H9 (cell line): ENCODE data around the gene TEKT3. TPM values are rescaled to one million over a fixed set of nuclear protein-coding genes. Genes with fewer than 3 reads are reported as not detected.

ENCODE experiments used
- DNase-seq: peaks from one replicate; pipeline ENCODE4 v3.0.0-alpha.2; 2017
- H2AFZ ChIP-seq: one replicate; pipeline ENCODE4 v1.6.1; 2013; ENCODE audit warnings: mild to moderate bottlenecking, low read length, control low read depth, moderate library complexity
- H2AK5ac ChIP-seq: 2 replicates; pipeline ENCODE4 v1.6.1; 2013; ENCODE audit warnings: low read length, control low read depth, mixed read lengths; ENCODE audit not compliant: insufficient read length
- H2BK120ac ChIP-seq: one replicate; pipeline ENCODE4 v1.6.1; 2013; ENCODE audit warnings: low read depth, mild to moderate bottlenecking, low read length, control low read depth, inconsistent platforms; ENCODE audit not compliant: poor library complexity, severe bottlenecking
- H2BK12ac ChIP-seq: 2 replicates; pipeline ENCODE4 v1.6.1; 2013; ENCODE audit warnings: low read length, control low read depth, mixed read lengths, low read depth; ENCODE audit not compliant: insufficient read length
- H2BK15ac ChIP-seq: 2 replicates; pipeline ENCODE4 v1.6.1; 2013; ENCODE audit warnings: low read depth, low read length, control low read depth
- H2BK20ac ChIP-seq: one replicate; pipeline ENCODE4 v1.6.1; 2013; ENCODE audit warnings: low read depth, mild to moderate bottlenecking, low read length, control low read depth, inconsistent platforms; ENCODE audit not compliant: poor library complexity, severe bottlenecking
- H2BK5ac ChIP-seq: 2 replicates; pipeline ENCODE4 v1.6.1; 2013; ENCODE audit warnings: low read length, control low read depth, mixed read lengths; ENCODE audit not compliant: insufficient read length
- H3K14ac ChIP-seq: 2 replicates; pipeline ENCODE4 v1.6.1; 2013; ENCODE audit warnings: low read length, control low read depth; ENCODE audit not compliant: insufficient read depth
- H3K18ac ChIP-seq: 2 replicates; pipeline ENCODE4 v1.6.1; 2013; ENCODE audit warnings: low read depth, mild to moderate bottlenecking, mixed read lengths, low read length, control low read depth; ENCODE audit not compliant: insufficient read length
- H3K23ac ChIP-seq: 2 replicates; pipeline ENCODE4 v1.6.1; 2013; ENCODE audit warnings: low read length, control low read depth, mixed read lengths, low read depth; ENCODE audit not compliant: insufficient read length
- H3K23me2 ChIP-seq: 2 replicates; pipeline ENCODE4 v1.6.1; 2013; ENCODE audit warnings: low read depth, mild to moderate bottlenecking, mixed read lengths, low read length, control low read depth; ENCODE audit not compliant: insufficient read length, poor library complexity, severe bottlenecking
- H3K27ac ChIP-seq: 2 replicates; pipeline ENCODE4 v1.5.1; 2013; ENCODE audit warnings: low read length, control low read depth, mixed read lengths, low read depth; ENCODE audit not compliant: insufficient read length
- H3K27me3 ChIP-seq: 2 replicates; pipeline ENCODE4 v1.6.1; 2013; ENCODE audit warnings: low read length, control low read depth, inconsistent platforms; ENCODE audit not compliant: insufficient read depth
- H3K4ac ChIP-seq: 2 replicates; pipeline ENCODE4 v1.6.1; 2013; ENCODE audit warnings: low read depth, mild to moderate bottlenecking, control low read depth, inconsistent platforms, low read length, moderate library complexity
- H3K4me1 ChIP-seq: 2 replicates; pipeline ENCODE4 v1.6.1; 2013; ENCODE audit warnings: low read length, control low read depth, inconsistent platforms; ENCODE audit not compliant: insufficient read depth
- H3K4me2 ChIP-seq: 2 replicates; pipeline ENCODE4 v1.6.1; 2013; ENCODE audit warnings: low read length, control low read depth, mixed read lengths; ENCODE audit not compliant: insufficient read length, insufficient read depth
- H3K56ac ChIP-seq: 2 replicates; pipeline ENCODE4 v1.6.1; 2013; ENCODE audit warnings: low read depth, mild to moderate bottlenecking, mixed read lengths, low read length, control low read depth; ENCODE audit not compliant: insufficient read length
- H3K79me1 ChIP-seq: 2 replicates; pipeline ENCODE4 v1.6.1; 2013; ENCODE audit warnings: low read depth, mild to moderate bottlenecking, moderate library complexity, low read length, control low read depth, inconsistent platforms; ENCODE audit not compliant: insufficient read depth, poor library complexity, severe bottlenecking
- H3K79me2 ChIP-seq: 2 replicates; pipeline ENCODE4 v1.6.1; 2013; ENCODE audit warnings: low read length, control low read depth, inconsistent platforms; ENCODE audit not compliant: insufficient read depth
- H3K9ac ChIP-seq: 2 replicates; pipeline ENCODE4 v1.6.1; 2013; ENCODE audit warnings: low read length, control low read depth, mixed read lengths; ENCODE audit not compliant: insufficient read length; ENCODE audit errors: extremely low read depth
- H3K9me3 ChIP-seq: one replicate; pipeline ENCODE4 v1.6.1; 2013; ENCODE audit warnings: low read depth, low read length, inconsistent platforms; ENCODE audit not compliant: control insufficient read depth
- H3T11ph ChIP-seq: one replicate; pipeline ENCODE4 v1.6.1; 2013; ENCODE audit warnings: mild to moderate bottlenecking, low read length, control low read depth, inconsistent platforms
- H4K20me1 ChIP-seq: one replicate; pipeline ENCODE4 v1.6.1; 2013; ENCODE audit not compliant: control insufficient read depth, insufficient read length, insufficient read depth
- H4K5ac ChIP-seq: 2 replicates; pipeline ENCODE4 v1.6.1; 2013; ENCODE audit warnings: low read depth, mild to moderate bottlenecking, mixed read lengths, low read length, control low read depth; ENCODE audit not compliant: insufficient read length
- H4K8ac ChIP-seq: replicated peaks from 2 replicates; pipeline ENCODE4 v1.6.1; 2013; ENCODE audit warnings: low read length, control low read depth, mixed read lengths, low read depth; ENCODE audit not compliant: insufficient read length
- H4K91ac ChIP-seq: 2 replicates; pipeline ENCODE4 v1.6.1; 2013; ENCODE audit warnings: low read depth, mild to moderate bottlenecking, moderate library complexity, mixed read lengths, low read length, control low read depth; ENCODE audit not compliant: insufficient read length
- H3K27ac Mint-ChIP-seq, 3 experiments: 2 replicates in 2 of 3; 3 replicates in 1 of 3; pipeline ENCODE4 v1.8.0; 2020 to 2021; ENCODE audit warnings: mixed read lengths in 3 of 3, mild to moderate bottlenecking in 1 of 3, moderate library complexity in 1 of 3
- H3K27me3 Mint-ChIP-seq: 2 replicates; pipeline ENCODE4 v1.8.0; 2021; ENCODE audit warnings: low read depth, mild to moderate bottlenecking, moderate library complexity, mixed read lengths
- H3K36me3 Mint-ChIP-seq, 3 experiments: 2 replicates in 2 of 3; 3 replicates in 1 of 3; pipeline ENCODE4 v1.8.0; 2020 to 2021; ENCODE audit warnings: low read depth in 3 of 3, mixed read lengths in 3 of 3; ENCODE audit not compliant: insufficient read depth in 1 of 3
- H3K4me1 Mint-ChIP-seq, 2 experiments: 2 replicates each; pipeline ENCODE4 v1.8.0; 2020; ENCODE audit warnings: mixed read lengths in 2 of 2
- H3K4me3 Mint-ChIP-seq, 2 experiments: 2 replicates in 1 of 2; 3 replicates in 1 of 2; pipeline ENCODE4 v1.8.0; 2020 to 2021; ENCODE audit warnings: mild to moderate bottlenecking in 2 of 2, mixed read lengths in 2 of 2, moderate library complexity in 1 of 2
- H3K9me3 Mint-ChIP-seq, 2 experiments: 2 replicates in 1 of 2; 3 replicates in 1 of 2; pipeline ENCODE4 v1.8.0; 2020; ENCODE audit warnings: mild to moderate bottlenecking in 2 of 2, mixed read lengths in 2 of 2, moderate library complexity in 1 of 2
- WGBS: extraction: QIAGEN DNeasy Blood & Tissue Kit; methylation state at CpG from one replicate; pipeline ENCODE4 v1.1.7; 2013; ENCODE audit warnings: missing lambda C conversion rate, low lambda C conversion rate, mixed read lengths; ENCODE audit not compliant: insufficient read length; ENCODE audit errors: extremely low coverage; 5-methylcytosine and 5-hydroxymethylcytosine counted together
- total RNA-seq: library from RNA; stranded (reverse); gene quantifications from 2 replicates; pipeline ENCODE4 v1.2.1, GENCODE V29; 2021
- TF ChIP-seq, protein P1 (sequence below): fragments of 200-600 bp; sonication (generic); conservative IDR thresholded peaks from 3 replicates; pipeline ENCODE4 v1.8.0; 2021; ENCODE audit warnings: antibody characterized with exemption, mild to moderate bottlenecking

The TEKT3 gene
- total RNA-seq, 1 experiment from 2014 or later = 0.42 TPM

- H2BK5ac ChIP-seq = no peak within 1 kb of the TSS
- no CpG with 5 or more reads among the region's 6 CpGs for WGBS
- no peak within 1 kb of the TSS for H2BK15ac ChIP-seq
- no peak within 1 kb of the TSS for H3K18ac ChIP-seq
- Mint-ChIP-seq H3K36me3 (no peaks in the 10 kb centered on the region), H3K9me3 (no peaks in the 10 kb centered on the region; a peak in 1 of 5 replicates), H3K27me3 (peaks cover 96% of the 10 kb centered on the region), H3K4me1 (peaks cover 21% of the 10 kb centered on the region in 2 experiments), H3K27ac (no peak within 1 kb of the TSS; a peak in 1 of 7 replicates), H3K4me3 (no peak within 1 kb of the TSS)
- no peak within 1 kb of the TSS for H4K8ac ChIP-seq
- no peak within 1 kb of the TSS for H2AK5ac ChIP-seq
- no peak within 1 kb of the TSS for H2BK120ac ChIP-seq
- TF ChIP-seq, protein P1, sequence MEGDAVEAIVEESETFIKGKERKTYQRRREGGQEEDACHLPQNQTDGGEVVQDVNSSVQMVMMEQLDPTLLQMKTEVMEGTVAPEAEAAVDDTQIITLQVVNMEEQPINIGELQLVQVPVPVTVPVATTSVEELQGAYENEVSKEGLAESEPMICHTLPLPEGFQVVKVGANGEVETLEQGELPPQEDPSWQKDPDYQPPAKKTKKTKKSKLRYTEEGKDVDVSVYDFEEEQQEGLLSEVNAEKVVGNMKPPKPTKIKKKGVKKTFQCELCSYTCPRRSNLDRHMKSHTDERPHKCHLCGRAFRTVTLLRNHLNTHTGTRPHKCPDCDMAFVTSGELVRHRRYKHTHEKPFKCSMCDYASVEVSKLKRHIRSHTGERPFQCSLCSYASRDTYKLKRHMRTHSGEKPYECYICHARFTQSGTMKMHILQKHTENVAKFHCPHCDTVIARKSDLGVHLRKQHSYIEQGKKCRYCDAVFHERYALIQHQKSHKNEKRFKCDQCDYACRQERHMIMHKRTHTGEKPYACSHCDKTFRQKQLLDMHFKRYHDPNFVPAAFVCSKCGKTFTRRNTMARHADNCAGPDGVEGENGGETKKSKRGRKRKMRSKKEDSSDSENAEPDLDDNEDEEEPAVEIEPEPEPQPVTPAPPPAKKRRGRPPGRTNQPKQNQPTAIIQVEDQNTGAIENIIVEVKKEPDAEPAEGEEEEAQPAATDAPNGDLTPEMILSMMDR = no peak
- no peak within 1 kb of the TSS for H2BK20ac ChIP-seq
- H4K91ac ChIP-seq = no peak within 1 kb of the TSS
- no peak within 1 kb of the TSS for H4K5ac ChIP-seq
- H3K23ac ChIP-seq = no peak within 1 kb of the TSS
- no peak within 1 kb of the TSS for H3K9ac ChIP-seq
- H3T11ph ChIP-seq = no peak within 1 kb of the TSS
- no peaks in the 10 kb centered on the region for H3K79me1 ChIP-seq
- H2BK12ac ChIP-seq = no peak within 1 kb of the TSS
- no peak within 1 kb of the TSS for H3K4ac ChIP-seq
- H3K56ac ChIP-seq = no peak within 1 kb of the TSS
- no peaks in the 10 kb centered on the region for H3K79me2 ChIP-seq
- peak; percentile 27 for DNase-seq
- H3K4me1 ChIP-seq = no peaks in the 10 kb centered on the region
- H3K14ac ChIP-seq = no peak within 1 kb of the TSS
- no peaks in the 10 kb centered on the region for H4K20me1 ChIP-seq
- H3K4me2 ChIP-seq = no peak within 1 kb of the TSS
- H3K9me3 ChIP-seq = no peaks in the 10 kb centered on the region
- peaks cover 25% of the 10 kb centered on the region for H3K23me2 ChIP-seq
- peaks cover 31% of the 10 kb centered on the region for H3K27me3 ChIP-seq
- no peak within 1 kb of the TSS for H3K27ac ChIP-seq
- H2AFZ ChIP-seq = no peak within 1 kb of the TSS
Observed at GRCh38 chr17:15265131-15265530, 76.3 kb downstream of the TEKT3 start, which contains the start of gene PMP22. Gene PMP22, minus strand, starts transcription at chr17:15265326. Its CDS starts 4,599 bp downstream, at chr17:15260727.
